Measurements from ENCODE around the gene GCC2.

GRCh38 chr2:108436976-108437375, 12.0 kb upstream of the GCC2 start:
- TF ChIP-seq CTCF (IDR thresholded peaks at IDR 0.05; ENCODE audit: low read depth, low read length) (no peak), MAX (IDR thresholded peaks at IDR 0.05; ENCODE audit: low read depth, low read length) (no peak), POLR2A (IDR thresholded peaks at IDR 0.05; ENCODE audit: extremely low read depth, insufficient read length) (no peak)
